PC-3 (cell line): ENCODE results near the gene TIE1. TPM values are rescaled to one million over a fixed set of nuclear protein-coding genes. Genes with fewer than 3 reads are reported as not detected.
A peak's percentile ranks its signal among the peaks of the same experiment; 100 is the strongest.

Experiments used
- ATAC-seq: fragments of 200-7000 bp; cut with Tn5 transposase; 2 replicates; pipeline ENCODE4 v1.9.1; 2020; ENCODE audit warnings: mild to moderate bottlenecking, moderate library complexity
- BruUV-seq: library from RNA; stranded (reverse); fragments of 400-500 nt; replicated peaks from 2 replicates; lab custom pipeline; 2021; lab: Mats Ljungman, UMichigan
- CTCF ChIA-PET: fragments of 300-600 bp; sonication (Branson Sonifier 250); formaldehyde crosslinking; loops from one replicate; lab custom pipeline; 2022; ENCODE audit warnings: antibody characterized with exemption; lab: Charles Lee
- POLR2A ChIA-PET: fragments of 300-600 bp; sonication (Branson Sonifier 250); formaldehyde crosslinking; loops from one replicate; lab custom pipeline; 2022; ENCODE audit warnings: antibody characterized with exemption; ENCODE audit not compliant: unreplicated experiment; lab: Charles Lee
- DNase-seq: peaks from one replicate; pipeline ENCODE4 v3.0.0-alpha.2; 2015
- H2AFZ ChIP-seq: fragments of 300-600 bp; sonication (generic); 2 replicates; pipeline ENCODE4 v1.6.0; 2016; ENCODE audit warnings: antibody characterized with exemption, low read length
- H3F3A ChIP-seq: fragments of 300-600 bp; sonication (generic); one replicate; pipeline ENCODE4 v1.6.0; 2017; ENCODE audit warnings: antibody characterized with exemption, low read length, control low read depth, mild to moderate bottlenecking; ENCODE audit not compliant: unreplicated experiment
- H3K27ac ChIP-seq: fragments of 300-600 bp; sonication (generic); 2 replicates; pipeline ENCODE4 v1.5.1; 2016; ENCODE audit warnings: mild to moderate bottlenecking, low read length
- H3K27me3 ChIP-seq: fragments of 300-600 bp; sonication (generic); 2 replicates; pipeline ENCODE4 v1.6.1; 2016; ENCODE audit warnings: low read length, mixed read lengths
- H3K36me3 ChIP-seq: fragments of 300-600 bp; sonication (generic); 2 replicates; pipeline ENCODE4 v1.6.1; 2016; ENCODE audit warnings: low read depth, mixed run types, low read length, mixed read lengths
- H3K4me1 ChIP-seq: fragments of 300-600 bp; sonication (generic); 2 replicates; pipeline ENCODE4 v1.5.1; 2016; ENCODE audit warnings: low read length; ENCODE audit not compliant: insufficient read depth
- H3K4me2 ChIP-seq: fragments of 300-600 bp; sonication (generic); 2 replicates; pipeline ENCODE4 v1.6.0; 2016; ENCODE audit warnings: low read length
- H3K4me3 ChIP-seq: fragments of 300-600 bp; sonication (generic); 2 replicates; pipeline ENCODE4 v1.5.1; 2016; ENCODE audit warnings: mild to moderate bottlenecking, low read length, mixed read lengths
- H3K79me2 ChIP-seq: fragments of 300-600 bp; sonication (generic); 2 replicates; pipeline ENCODE4 v1.6.1; 2017; ENCODE audit warnings: low read length, mixed read lengths
- H3K9ac ChIP-seq: fragments of 300-600 bp; sonication (generic); 2 replicates; pipeline ENCODE4 v1.6.0; 2016; ENCODE audit warnings: mild to moderate bottlenecking, low read length
- H3K9me2 ChIP-seq: fragments of 300-600 bp; sonication (generic); replicated peaks from 2 replicates; pipeline ENCODE4 v1.6.1; 2016; ENCODE audit warnings: mixed run types, low read length, mixed read lengths
- H3K9me3 ChIP-seq: fragments of 300-600 bp; sonication (generic); 2 replicates; pipeline ENCODE4 v1.6.1; 2016; ENCODE audit warnings: low read length, mixed read lengths
- H4K20me1 ChIP-seq: fragments of 300-600 bp; sonication (generic); 2 replicates; pipeline ENCODE4 v1.6.1; 2016; ENCODE audit warnings: low read length, mixed read lengths
- CTCF ChIP-seq: fragments of 300-600 bp; sonication (generic); conservative IDR thresholded peaks from 2 replicates; pipeline ENCODE4 v1.5.1; 2017; ENCODE audit warnings: antibody characterized with exemption, low read depth, mild to moderate bottlenecking, low read length
- EZH2 ChIP-seq: fragments of 300-600 bp; sonication (generic); IDR thresholded peaks from one replicate; pipeline ENCODE4 v1.6.1; 2017; ENCODE audit warnings: antibody characterized with exemption, mild to moderate bottlenecking, low read length; ENCODE audit not compliant: unreplicated experiment
- EZH2phosphoT487 ChIP-seq: fragments of 300-600 bp; sonication (generic); IDR thresholded peaks from 2 replicates; pipeline ENCODE4 v1.6.1; 2018; ENCODE audit warnings: mild to moderate bottlenecking, antibody characterized with exemption, low read length, borderline replicate concordance
- intact Hi-C: fragments of 100-400 bp; cut with micrococcal nuclease; formaldehyde crosslinking; loops from 2 replicates; pipeline ENCODE4 v1.9.0; 2023
- total RNA-seq: library from RNA; depleted of rRNA; stranded (reverse); fragments of >200 nt; gene quantifications from 2 replicates; pipeline ENCODE4 v1.2.3, GENCODE V29; 2014

Gene TIE1
- total RNA-seq, 1 experiment from 2014 or later: 1.5 TPM

DNA sequence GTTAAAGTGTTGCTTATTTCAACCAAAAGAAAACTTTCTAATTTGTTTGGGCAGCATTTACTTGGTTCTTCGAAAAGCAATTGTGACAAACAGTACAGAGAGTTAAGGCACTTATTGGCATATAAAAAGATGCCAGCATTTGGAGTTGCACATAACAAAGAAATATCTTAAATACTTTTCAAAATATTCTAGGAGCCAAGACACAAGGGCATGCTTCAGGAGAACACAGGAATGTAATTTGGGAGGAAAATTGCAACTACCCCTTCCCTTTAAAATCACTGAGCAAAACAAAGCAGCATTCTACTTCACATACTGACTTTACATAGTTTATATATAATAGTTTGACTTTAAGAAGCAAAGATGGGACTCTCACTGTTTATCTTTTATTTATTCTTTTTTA lies 4.6 kb upstream of the TIE1 start:
- Histone ChIP-seq H3K27ac (no peak overlapping the region), H2AFZ (0 out of 2 replicates have a peak overlapping the region, but pooled peaks have one; percentile 26), H3K4me3 (no peak overlapping the region), H3F3A (no peaks in the 10 kb centered on the region), H4K20me1 (no peaks in the 10 kb centered on the region), H3K9me2 (no peaks in the 10 kb centered on the region), H3K4me1 (peaks cover 19% of the 10 kb centered on the region), H3K36me3 (no peaks in the 10 kb centered on the region), H3K27me3 (no peaks in the 10 kb centered on the region), H3K79me2 (no peaks in the 10 kb centered on the region), H3K9me3 (no peaks in the 10 kb centered on the region), H3K4me2 (no peak overlapping the region), H3K9ac (no peak overlapping the region)
- ChIA-PET POLR2A (no interaction called here), CTCF (no interaction called here)
- BruUV-seq: no TSS peak
- intact Hi-C loops: no loop called here
- ATAC-seq (no peak), DNase-seq (no peak)
- TF ChIP-seq CTCF (no peak), EZH2phosphoT487 (no peak), EZH2 (no peak)

DNA sequence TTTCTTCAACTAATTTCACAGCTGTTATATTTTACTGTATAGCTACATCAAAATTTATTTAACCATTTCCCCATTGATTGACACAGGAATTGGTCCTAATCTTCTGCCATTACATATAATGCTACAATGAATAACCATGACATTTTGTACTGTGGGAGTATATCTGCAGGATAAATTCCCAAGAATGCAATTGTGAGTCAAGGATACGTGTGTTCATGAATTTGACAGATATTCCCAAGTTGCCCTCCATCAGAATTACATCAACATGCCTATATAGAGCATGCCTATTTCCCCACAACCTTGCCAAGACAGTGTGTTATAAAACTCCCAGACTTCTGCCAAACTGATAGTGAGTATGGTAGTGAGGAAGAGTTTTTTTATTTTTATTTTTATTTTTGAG lies 2.7 kb upstream of the TIE1 start:
- DNase-seq: no peak
- no peaks in the 10 kb centered on the region for H3F3A ChIP-seq
- H3K4me3 ChIP-seq: no peak overlapping the region
- no peaks in the 10 kb centered on the region for H3K9me3 ChIP-seq
- no peaks in the 10 kb centered on the region for H4K20me1 ChIP-seq
- no peak overlapping the region for H3K9ac ChIP-seq
- H3K4me1 ChIP-seq: peaks cover 19% of the 10 kb centered on the region
- H3K4me2 ChIP-seq: no peak overlapping the region
- POLR2A ChIA-PET: no interaction called here
- no peak for ATAC-seq
- no peaks in the 10 kb centered on the region for H3K9me2 ChIP-seq
- H2AFZ ChIP-seq: no peak overlapping the region
- no peaks in the 10 kb centered on the region for H3K27me3 ChIP-seq
- intact Hi-C loops: no loop called here
- CTCF ChIA-PET: no interaction called here
- no peaks in the 10 kb centered on the region for H3K79me2 ChIP-seq
- no TSS peak for BruUV-seq
- H3K36me3 ChIP-seq: no peaks in the 10 kb centered on the region
- no peak for TF ChIP-seq CTCF
- TF ChIP-seq EZH2: no peak
- TF ChIP-seq EZH2phosphoT487: no peak
- no peak overlapping the region for H3K27ac ChIP-seq

DNA sequence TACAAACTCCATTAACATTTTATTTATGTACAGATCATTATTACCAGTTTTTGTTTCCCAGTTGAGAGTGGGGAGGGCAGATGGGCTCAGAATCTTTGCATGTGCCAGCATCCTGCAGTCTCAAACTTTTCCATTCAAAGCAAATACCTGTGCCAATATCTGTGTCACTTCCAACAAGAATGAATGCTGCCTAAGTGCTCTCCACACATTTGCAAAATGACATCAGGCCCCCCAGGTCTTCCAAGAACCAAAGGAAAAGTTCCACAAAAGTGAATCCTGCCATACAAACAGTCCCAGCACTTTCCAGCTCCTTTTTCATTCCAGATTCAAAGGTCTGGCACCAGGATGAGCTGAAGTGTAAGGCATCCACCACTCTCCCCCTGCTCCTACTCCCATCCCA lies 1.7 kb upstream of the TIE1 start:
- Histone ChIP-seq H4K20me1 (no peaks in the 10 kb centered on the region), H3K9me2 (no peaks in the 10 kb centered on the region), H3K4me3 (no peak overlapping the region), H3K9me3 (no peaks in the 10 kb centered on the region), H3K4me2 (no peak overlapping the region), H3F3A (no peaks in the 10 kb centered on the region), H3K4me1 (peaks cover 13% of the 10 kb centered on the region), H3K9ac (no peak overlapping the region), H3K27ac (no peak overlapping the region), H3K27me3 (no peaks in the 10 kb centered on the region), H3K79me2 (no peaks in the 10 kb centered on the region), H3K36me3 (no peaks in the 10 kb centered on the region), H2AFZ (no peak overlapping the region)
- DNase-seq (no peak), ATAC-seq (no peak)
- no peak for TF ChIP-seq EZH2phosphoT487
- no peak for TF ChIP-seq EZH2
- no peak for TF ChIP-seq CTCF
- intact Hi-C loops: no loop called here
- POLR2A ChIA-PET: no interaction called here
- CTCF ChIA-PET: no interaction called here
- no TSS peak for BruUV-seq
